Left forelimb (tissue), 1 donor: ENCODE results near the gene CIRBP.

Experiments
- DNase-seq: peaks from one replicate; pipeline ENCODE4 v3.0.0-alpha.2; 2018; ENCODE audit warnings: low spot score

The CIRBP gene

DNA sequence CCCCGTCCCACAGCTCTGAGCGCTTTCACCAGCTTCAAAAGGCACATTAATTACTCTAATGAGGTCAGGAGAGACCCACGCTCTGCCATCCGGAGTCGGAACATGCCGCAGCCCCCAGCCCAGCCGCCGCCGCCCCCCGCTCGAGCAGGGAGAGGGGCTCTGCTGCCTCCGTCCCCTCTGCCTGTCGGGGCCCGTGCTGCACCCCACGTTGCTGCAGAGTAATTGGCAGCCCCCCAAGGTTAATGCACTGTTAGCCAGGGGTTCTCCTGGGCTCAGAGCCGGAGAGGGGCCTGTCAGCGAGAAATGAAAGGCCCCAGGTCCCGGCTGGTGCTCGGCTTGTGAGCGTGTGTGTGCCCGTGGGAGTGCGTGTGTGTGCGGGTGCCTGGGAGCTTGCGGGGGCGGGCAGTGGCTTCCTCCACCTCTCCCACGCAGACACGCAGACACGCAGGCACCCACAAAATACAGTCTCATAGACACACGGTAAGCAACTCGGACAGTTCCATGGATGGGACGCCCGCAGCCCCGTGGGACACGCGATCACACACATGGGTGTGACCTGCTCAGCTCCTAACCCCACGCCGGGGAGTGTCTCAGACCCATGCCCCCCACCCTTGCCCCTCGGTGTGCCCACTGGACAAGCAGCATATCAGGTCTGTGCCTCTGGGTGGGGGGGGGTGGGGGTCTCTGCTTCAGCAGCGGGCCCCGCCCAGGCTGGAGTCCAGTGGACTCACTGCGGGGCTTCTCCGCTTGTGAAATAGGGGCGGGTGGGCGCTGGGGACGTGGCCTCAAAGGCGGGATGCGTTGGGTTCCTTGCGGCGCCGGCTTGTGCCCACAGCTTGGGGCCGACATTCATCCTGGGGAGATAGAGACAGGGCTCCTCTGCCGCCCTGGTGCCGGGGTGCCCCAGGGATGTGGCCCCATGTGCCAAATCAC, 11.8 kb downstream of the CIRBP start:
- DNase-seq: no peak

DNA sequence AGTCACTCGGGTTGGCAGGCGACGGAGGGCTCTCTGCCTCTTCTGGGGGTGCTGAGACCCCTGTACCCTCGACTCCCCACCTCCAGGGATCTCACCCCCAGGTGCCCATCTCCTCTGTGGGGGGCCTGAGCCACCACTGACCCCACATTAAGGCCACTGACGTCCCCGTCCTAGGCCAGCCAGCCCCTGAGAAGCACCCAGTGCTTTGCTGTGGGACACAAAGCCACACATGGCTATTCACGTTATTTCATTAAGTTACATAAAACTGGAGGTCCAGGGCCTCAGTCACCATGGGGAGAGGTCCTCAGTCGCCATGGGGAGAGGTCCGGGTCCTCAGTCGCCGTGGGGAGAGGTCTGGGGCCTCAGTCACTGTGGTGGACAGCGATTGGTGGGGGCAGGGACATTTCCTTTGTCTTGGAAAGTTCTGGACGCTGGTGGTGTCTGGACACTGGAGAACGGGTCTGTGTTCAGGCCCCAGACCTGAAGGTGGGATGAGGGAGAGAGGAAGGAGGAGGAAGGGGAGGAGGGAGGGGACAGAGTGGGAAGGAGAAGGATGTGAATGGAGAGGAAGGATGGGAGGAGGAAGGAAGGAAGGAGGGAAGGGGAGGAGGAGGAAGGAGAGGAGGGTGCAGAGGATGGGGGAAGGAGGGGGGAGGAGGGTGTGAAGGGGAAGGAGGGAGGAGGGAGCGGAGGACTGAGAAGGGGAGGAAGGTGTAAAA, 12.6 kb downstream of the CIRBP start:
- DNase-seq: no peak

DNA sequence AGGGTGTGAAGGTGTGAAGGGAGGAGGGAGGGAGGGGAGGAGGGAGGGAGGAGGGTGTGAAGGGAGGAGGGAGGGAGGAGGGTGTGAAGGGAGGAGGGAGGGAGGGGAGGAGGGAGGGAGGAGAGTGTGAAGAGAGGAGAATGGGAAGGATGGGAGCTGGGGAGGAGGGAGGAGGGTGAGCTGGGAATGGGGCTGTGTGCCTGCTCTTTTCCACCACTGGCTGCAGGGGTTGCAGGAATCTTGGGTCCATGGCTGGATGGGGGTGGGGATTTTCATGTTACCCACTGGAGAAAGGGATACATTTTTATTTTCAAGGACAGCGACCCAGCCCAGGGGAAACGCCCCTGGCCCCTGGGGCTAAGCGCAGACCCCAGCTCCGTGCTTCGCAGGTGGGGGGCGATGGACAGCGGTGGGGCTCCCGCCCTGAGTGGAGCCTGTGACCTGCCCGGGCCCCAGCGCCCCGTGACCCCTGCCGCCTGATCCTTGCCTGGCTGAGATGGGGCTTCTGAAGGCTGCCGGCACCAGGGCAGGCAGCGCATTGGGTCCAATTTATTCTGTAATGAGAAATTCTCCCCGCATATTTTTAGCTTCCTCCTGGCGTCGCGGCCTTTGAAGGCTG, 13.6 kb downstream of the CIRBP start:
- DNase-seq: no peak

DNA sequence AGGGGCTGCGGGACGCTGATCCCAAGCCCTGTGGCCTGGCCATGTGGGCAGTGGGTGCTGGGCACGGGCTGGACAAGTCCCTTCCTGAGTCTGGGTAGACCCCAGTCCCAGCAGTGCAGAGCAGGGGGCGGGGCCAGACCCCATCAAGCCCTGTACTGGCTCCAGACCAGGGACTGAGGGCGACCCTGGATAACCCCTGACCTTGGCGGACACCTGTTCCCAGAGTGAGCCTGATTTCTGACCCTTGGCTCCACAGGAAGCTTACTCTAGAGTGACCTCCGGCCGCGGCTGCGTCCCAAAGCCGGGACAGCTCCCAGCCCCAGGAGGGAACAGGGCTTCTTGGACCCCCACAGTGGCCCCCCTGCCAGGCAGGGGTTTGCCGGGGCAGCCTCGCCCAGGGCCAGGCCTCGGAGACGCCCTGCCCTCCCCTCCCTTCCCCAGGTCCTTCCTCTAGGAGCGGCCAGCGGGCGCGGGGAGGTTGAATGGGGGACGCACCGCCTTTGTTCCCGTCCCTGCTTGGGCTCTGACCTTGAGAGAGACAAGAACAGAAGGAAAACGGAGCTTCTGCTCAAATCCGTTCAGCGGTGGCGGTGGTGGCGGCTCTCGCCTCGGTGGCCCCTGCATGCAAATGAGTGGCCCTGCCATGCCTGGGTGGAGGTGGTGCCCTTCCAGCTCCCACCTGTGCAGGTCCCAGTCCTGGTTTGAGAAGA, 14.2 kb downstream of the CIRBP start:
- no peak for DNase-seq

DNA sequence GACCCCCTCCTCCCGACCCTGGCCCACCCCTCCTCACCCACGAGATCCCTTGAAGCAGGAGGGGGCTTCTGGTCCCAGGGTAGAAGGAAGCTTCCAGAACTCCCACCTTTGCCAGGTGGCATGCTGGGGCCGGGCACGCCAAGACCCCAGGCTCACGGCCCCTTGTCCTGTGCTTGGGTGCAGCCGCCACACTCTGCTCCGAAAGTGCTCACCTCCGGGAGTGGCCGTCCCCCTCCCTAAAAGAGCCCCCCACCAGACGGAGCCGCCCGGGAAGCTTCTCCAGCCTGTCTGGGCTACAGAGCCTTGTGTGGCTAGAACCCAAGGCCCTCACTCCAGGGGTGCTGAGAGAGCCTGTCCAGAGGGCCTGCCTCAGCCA, 14.8 kb downstream of the CIRBP start:
- DNase-seq: no peak

DNA sequence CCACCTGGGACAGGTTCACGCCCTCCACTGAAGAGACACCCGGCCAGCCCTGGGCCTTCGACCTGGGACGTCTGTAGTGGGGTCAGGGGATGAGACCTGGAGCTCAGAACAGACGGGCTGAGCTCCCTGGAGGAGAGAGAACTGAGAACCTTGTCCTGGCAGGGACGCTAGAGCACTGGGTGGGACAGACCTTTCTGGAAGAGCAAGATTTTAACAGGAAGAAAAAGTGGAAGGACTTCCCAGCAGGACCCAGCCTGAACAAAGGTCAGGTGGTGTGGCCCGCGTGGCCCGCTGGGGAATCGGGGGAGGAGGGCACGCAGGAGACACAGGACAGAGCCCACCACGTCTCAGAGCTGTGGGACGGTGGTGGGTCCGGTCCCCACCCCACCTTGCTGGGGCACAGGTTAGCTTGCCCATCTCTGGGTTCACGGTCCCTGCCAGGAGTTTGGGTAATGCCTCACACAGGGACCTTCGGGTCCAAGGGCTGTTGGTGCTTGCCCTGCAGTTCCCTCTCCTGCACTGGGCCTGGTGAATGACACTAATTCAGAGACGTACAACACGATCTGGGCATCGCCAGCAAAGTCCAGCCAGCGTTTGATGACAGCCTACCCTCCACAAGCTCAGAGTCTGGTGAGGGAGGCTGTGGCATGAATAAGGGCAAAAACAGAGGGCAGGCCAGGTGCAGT, 15.3 kb downstream of the CIRBP start:
- no peak for DNase-seq

DNA sequence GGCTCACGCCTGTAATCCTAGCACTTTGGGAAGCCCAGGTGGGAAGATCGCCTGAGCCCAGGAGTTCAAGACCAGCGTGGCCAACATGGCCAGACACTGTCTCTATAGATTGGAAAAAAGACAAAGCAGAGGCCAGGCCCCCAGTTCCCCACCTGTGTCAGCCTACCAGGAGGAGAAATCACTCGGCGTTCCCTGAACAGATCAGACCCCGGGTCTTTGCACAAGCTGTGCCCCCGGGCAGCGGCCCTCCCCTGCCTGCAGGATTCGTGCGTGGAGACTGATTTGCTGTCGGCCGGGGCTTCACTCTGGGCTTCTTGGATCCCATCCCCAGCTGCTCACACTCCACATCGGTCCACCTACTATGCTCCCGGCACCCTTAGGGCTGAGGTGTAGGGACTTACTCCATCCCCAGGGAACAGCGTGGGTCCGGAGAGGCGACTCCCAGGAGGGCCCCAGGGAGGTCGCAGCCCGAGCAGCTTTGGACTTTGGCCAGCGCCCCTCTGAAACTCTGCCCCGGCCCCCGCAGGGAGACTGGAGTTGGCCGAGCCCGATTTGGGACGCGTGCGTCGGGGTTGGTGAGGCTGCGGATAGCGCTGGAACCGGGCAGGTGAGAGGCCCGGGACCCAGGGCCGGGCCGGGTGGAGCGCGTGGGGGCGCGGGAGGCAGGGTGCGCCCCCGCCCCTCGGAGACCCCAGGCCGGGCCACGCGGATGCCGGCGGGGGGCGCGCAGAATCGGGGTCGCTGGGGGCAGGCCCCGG, 16.0 kb downstream of the CIRBP start:
- DNase-seq: no peak

DNA sequence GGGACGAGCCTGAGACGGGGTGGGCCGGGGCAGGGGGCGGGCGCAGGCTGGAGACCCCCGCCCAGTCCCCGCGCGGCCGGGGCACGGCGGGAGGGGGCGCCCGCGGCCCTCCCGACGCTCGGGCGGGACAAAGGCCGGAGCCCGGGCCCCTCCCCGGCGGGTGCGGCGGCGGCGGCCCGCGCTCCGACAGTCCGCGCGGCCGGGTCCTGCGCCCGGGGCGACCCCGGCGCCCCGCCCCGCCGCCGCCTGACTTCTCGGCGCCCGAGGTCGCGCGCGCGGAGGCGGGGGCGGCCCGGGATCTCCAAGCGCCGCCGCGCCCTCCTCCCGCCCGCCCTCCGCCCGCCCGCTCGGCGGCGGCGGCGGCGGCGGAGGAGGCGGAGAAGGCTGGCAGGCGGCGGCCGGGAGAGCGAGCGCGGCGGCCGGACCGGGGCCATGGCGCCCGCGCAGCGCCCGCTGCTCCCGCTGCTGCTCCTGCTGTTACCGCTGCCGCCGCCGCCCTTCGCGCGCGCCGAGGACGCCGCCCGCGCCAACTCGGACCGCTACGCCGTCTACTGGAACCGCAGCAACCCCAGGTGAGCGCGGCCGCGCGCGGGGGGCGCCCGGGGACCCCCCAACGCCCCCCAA, 16.7 kb downstream of the CIRBP start, which contains the start of gene EFNA2:
Gene EFNA2 (plus strand): TSS at position 137 of the 624 bp plus-strand sequence. CDS start 296 bp downstream, at position 433.
- no peak for DNase-seq

DNA sequence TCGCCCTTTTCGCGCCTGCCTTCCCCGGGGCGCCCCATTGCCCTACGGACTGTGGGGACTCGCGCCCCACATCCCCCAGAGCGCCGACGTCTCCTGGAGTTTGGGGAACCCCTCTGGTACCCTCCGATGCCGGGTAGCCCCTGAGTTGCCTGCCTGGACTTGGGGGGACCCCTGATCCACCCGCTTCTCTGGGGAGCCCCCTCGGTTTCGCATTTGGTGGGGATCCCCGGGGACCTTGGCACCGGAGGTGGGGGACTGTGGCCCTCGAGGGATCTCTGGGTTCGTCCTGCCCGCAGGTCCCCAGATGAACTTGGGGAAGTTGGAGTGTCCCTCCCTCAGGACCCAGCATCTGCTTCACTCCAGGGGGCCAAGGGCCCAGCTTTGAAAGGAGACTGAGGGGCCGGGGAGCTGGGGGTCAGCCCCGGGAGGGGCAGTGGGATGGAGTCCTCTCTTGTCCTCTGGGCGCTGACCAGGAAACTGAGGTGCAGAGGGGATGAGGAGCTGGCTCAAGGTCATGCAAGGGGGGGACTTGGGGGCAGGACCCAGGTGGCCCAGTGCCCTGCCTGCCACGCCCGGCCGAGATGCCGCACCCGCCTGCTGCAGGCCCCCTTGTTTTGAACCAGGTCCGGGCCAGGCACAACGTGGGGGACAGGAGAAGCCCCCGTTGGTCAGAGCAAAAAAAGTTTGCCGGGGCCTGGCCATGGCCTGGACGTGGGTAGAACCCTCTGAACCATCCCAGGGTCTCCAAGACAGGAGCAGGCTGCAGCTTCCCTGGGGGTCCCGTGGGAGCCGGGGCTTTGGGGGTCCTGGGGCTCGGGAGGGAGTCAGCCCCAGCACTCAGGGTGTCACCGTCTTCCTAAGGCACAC, 17.6 kb downstream of the CIRBP start:
- no peak for DNase-seq

DNA sequence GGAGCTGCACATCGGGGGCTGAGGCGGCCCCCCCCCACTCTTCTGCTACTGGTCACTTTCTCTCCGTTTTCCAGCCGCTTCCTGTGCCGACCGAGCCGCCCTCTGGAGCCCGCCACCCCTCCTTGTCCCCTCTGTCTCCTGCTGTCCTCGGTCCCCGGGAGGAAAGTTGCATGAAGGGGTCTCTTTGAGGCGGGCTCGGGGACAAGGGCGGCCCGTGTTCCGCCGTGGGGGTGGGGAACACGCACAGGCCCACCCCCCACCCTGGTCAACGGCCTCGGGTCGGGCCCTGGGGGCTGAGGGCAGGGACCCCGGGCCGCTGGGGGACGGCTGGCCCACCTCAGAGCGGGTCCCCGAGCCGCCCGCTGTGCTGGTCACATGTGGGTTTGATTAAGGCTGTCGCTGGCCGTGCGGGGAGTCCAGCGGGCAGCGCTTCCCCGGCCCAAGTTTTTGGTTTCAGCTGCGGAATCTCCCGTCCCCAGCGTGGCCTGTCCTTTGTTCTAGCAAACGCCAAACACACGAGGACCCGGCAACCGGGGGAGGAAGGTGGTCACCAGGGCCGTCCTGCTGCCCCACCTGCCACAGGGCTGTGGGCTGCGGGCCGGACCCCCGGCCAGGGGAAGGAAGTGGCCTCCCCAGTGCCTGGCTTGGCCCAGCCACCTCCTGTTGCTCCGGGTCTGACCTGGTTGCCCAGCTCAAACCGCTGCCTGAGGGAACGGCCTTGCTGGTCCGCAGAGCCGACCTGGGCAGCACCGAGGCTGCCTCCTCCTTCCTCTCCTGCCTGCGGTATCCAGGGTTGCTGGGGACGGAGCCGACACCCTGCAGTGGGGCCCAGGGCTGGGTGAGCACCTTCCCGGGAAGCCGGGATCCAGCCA, 18.5 kb downstream of the CIRBP start:
- DNase-seq: no peak

DNA sequence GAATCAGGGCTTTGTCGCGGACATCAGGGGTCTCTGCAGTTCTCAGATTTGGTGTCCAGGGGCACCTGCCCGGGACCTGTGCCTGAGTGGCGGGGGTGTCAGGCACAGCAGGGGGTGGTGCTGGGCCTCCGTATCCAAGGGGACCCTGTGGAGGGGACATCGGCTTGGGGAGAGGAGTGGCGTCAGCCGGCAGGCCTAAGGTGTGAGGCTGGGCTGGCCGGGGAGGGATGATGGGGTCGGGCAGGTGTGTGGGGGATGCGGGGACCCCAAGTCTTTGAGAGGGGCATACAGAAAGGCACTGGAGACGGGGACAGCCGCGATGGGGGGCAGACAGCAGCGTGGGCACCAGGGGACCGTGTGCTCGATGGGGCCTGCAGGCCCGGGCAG, 19.1 kb downstream of the CIRBP start:
- no peak for DNase-seq

DNA sequence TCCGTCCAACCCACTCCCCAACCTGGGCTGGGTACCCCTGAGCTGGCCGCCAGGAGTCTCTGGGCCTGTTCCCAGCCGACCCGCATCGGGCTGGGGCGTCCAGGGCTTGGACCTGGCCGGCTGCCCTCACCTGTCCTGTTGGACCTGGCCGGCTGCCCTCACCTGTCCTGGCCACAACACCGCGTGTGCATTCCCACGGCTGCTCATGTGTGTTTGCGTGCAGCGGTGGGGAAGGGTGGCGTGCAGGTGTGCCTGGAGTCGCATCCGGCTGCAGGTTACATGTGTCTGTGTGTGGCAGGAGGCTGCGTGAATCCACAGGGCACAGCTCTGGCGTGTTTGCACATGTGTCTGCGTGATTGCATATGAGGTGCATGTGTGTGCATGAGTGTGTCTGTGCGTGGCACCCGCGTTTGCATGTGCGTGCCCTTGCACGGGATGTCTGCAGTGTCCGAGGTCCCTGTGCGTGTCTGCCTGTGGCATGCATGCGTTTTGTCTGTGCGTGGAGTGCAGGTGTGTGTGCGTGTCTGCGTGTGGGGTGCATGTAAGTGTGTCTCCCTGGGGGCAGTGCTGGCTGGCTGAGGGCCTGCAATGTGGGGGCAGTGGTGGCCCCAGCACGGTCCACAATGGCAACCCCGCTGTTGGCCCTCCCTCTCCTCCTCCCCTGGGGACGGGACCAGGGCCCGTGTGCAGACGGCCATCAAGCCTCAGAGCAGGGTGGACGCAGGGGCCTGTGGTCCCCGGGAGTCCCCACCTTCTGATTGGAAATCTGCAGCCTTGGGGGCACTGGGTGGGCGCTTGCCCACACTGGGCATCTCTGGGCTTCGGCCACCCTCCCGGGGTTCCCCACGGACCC, 19.9 kb downstream of the CIRBP start:
- DNase-seq: no peak

DNA sequence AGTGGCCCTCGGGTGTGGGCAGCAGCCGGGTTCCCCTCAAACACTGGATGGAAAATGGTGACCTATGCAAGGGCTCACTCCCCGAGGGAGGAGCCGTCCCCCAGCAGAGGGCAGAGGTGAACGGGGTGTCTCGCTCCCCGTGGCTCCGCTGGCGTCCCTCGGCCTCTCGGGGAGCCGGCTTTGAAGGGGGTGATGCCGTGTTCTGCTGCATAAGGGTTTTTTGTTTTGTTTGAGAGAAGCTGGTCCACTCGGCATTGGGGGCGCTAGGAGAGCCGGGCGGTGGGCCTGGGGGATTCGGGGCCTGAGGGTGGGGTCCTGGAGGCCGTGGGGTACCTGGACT, 20.5 kb downstream of the CIRBP start:
- no peak for DNase-seq

DNA sequence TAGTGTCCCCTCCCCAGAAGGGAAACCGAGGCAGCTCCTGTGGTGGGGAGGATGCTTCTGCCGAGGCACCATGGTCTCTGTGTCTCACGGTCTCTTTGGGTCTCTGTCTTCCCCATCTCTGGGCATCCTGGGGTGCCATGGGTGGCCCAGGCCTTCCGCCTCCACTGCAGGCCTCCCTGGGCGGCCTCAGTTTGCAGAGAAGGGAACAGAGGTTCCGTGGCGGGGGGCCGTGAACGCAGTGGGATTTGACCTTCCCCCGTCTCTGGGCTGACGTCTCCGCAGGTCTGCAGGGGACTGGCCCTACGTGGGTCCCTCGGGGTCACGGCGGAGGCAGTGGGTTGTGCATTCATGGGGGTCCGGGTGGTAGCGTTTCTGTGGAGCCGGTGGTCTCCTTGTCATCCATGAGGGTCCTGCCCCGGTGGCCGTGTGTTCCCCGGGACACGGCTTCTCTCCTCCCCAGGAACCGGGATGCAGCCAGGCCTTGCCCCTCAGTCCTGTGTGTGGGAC, 21.1 kb downstream of the CIRBP start:
- no peak for DNase-seq

DNA sequence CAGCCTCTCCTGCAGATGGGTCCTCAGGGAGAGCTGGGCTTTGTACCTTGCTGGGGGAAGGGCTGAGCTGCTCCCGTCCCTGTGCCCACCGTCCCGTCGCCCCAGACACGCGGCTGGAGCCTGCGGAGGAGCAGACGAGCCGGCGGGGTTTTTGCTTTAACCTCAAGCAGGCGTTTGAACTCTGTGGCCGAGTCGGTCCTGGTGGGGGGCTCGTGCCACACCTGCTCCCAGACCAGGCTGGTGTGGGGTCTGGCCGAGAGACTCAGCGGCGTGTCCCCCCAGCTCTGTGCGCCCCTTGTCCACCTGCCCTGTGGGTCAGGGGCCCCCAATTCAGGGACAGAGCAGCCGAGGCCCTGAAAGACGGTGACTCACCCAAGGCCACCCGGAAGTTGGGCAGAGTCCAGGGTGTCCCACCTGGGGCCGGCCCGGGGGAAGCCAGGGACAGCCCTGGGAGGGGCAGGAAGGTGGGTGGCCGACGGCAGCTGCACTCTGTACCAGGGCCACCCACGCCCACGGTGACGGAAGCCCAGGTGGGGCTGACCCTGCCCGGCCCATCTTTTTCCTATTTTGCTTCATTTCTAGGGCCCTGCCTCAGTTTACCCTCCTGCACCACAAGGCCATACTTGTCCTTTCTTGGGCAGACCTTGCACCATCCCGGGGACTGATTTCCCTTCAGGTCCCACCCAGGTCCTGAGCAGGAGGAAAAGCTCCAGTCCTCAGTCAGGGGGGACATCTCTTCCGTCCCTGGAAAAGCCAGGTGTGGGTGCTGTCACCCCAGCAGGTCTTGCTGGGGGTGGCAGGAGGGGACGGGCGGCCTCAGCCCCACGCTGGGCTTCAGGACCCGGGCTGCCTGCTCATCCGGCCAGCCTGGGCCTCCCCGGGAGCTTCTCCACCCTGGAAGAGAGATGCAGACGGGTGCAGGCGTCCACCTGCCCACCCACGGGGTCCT, 21.8 kb downstream of the CIRBP start:
- no peak for DNase-seq

DNA sequence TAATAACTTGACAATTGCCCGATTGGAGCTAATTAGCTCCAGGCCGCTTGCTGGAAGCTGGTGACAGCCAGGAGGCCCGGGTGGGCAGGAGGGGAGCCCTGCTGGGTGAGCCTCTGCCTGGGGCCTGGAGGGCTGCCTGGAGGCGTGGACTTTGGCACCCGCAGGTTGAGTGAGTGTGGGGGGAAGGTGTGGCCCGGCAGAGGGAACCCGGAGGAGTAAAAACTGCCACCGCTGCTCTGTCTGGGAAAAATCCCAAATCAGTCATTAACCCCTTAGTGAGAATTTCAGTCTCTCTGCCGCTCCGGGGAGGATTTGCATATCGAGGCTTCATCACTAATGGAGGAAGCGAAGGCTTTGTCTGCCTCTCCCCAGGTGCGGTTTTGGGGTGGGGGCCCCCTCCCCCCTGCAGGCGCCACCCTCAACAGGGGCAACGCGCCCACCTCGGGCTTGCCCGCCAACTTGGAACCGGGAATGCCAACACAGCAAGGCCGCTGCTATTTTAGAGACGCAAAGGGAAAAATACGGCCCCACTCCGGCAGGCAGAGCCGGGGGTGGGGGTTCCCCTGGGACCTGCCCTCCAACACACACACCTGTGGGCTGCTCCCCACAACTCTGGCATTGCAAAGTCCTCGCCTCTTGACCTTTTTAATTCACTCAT, 22.8 kb downstream of the CIRBP start:
- DNase-seq: no peak
